HG03460 (cell line): ENCODE data around the gene MRPL18.
A peak's percentile ranks its signal among the peaks of the same experiment; 100 is the strongest.
"Not testable (repeated sequence)": the region's sequence is repeated elsewhere in the genome, so short reads cannot be mapped to it uniquely, and the experiment has no call there.

ENCODE experiments used
- ATAC-seq: cut with Tn5 transposase; IDR thresholded peaks from one replicate; pipeline ENCODE4 v1.9.1; 2021; ENCODE audit not compliant: unreplicated experiment

Gene MRPL18

GRCh38 chr6:159772196-159772595, 18.1 kb upstream of the MRPL18 start:
- ATAC-seq, result no peak

DNA sequence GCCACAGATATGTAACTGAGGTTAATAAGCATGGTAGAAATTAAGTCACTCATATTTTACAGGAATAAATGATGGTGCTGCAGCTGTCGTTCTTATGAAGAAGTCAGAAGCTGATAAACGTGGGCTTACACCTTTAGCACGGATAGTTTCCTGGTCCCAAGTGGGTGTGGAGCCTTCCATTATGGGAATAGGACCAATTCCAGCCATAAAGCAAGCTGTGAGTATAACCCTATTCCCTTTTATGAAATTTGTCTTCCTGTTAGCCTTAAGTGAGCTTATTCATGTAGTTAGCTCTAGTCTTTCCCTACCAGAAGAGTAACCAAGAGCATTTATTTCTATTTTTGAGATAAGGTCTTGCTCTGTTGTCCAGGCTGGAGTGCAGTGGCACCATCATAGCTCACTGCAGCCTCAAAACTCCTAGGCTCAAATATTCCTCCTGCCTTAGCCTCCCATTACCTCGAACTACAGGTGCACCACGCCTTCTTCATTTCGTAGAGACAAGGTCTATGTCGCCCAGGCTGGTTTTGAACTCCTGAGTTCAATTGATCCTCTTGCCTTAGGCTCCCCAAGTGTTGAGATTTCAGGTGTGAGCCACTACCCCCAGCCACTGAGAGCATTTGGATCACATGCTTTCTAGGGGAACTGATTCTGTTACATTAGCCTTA, 12.9 kb upstream of the MRPL18 start:
- ATAC-seq, result no peak

GRCh38 chr6:159778131-159778530, 12.1 kb upstream of the MRPL18 start:
- no peak for ATAC-seq

- no peak for ATAC-seq
Observed at GRCh38 chr6:159778542-159779103, 11.6 kb upstream of the MRPL18 start.

DNA sequence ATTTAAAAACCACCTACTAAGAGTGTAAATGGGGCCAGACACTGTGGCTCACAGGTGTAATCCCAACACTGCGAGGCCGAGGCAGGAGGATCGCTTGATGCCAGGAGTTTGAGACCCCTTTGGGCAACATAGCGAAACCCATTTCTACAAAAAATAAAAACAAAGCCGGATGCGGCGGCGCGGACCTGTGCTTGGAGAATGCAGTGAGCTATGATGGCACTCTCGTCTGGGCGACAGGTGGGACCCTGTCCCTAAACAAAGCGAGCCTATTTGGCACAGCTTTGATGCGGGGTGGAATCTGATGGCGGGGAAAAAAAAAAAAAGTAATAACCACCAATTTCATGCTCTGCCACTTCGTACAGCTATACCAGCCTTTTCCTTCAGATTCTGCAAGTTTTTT, 2.0 kb upstream of the MRPL18 start:
- no peak for ATAC-seq

GRCh38 chr6:159788753-159789376, 1.4 kb upstream of the MRPL18 start:
- peak; percentile 15 for ATAC-seq

DNA sequence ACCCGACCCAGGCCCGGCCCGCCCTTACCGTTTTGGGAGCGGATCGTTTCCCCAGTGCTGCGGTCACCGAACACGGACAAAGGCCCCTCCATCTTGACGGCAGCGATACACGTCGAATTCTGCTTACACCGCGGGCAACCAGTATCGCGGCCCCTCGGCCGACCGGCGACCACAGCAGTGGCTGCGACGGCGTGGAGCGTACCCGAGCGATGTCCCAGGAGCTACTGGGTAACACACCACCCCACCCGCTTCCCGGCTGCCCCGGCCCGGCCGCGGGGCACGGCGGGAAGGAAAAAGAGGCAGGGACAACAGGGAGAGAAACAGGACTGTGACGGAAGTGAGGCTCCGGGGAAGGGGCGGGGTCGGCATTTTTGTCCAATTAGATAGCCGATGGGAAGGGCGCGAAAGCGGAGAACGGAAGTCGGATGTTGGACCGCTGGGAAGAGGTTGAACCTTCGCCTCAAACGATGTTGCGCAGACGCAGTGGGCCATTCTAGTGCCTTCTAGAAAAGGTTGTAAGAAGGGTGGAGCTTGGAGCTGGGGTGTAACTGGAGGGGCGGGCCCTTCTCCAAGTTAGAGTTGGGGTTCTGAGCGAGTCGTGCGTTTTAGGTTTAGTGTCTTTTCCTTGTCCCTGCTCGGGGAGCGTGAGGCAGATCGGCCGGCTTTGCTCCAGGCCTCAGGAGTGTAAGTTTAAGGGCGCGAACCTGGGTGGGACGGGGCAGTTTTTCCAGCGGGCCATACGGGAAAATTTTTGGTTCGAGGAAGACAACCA, 704 bp upstream of the MRPL18 start, which contains the start of gene TCP1:
Gene TCP1, minus strand, starts transcription at position 226 of the 772 bp plus-strand sequence. Its CDS starts 134 bp downstream, at position 92.
- ATAC-seq, result peak; percentile 73

DNA sequence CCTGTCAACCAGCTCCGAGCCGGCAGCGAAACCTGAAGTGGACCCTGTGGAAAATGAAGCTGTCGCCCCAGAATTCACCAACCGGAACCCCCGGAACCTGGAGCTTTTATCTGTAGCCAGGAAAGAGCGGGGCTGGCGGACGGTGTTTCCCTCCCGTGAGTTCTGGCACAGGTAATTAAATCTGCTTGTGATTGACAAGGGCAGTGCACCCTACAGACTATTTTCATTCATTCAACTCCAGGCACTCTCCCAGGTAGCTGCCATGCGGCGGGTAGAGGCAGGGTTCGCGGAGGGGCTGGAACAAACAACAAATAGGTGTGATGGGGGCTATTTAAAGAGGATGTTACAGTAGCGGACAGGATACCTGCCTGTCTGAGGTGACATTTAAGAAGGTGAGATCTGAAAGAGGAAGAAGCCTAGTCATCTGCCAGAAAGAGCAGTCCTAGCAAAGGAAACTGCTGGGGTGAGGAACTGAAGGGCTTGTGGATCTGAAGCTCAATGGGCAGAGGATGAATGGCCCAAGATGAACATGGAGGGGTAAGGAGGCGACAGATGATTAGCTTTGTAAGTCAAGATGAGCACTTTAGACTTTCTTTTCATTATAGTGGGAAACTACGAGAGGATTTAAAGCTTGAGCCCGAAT, 810 bp downstream of the MRPL18 start:
- ATAC-seq, result no peak

GRCh38 chr6:159794976-159795375, 4.7 kb downstream of the MRPL18 start:
- ATAC-seq, result not testable (repeated sequence)

DNA sequence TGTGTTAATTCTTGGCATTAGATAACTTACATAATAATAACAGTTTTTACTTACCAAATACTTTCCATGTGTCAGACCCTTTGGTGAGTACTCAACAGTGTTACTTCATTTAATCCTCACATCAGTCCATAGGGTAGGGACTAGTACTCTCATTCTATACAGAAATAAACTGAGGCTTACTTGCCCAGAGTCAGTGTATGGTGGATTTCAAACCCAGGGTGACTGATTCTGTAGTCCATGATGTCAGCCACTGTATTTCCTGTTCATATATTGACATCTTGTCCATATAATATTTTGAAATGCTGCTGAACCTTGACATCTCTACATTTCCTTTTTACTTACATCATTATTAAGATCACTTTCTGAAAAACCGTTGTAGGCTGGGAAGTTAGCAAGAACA, 7.3 kb downstream of the MRPL18 start:
- ATAC-seq, result no peak

GRCh38 chr6:159800141-159800865, 10.0 kb downstream of the MRPL18 start, which contains the start of gene PNLDC1:
TSS of gene PNLDC1 (plus strand) at chr6:159800276. CDS start at chr6:159800308, 32 bp downstream.
- ATAC-seq, result no peak

DNA sequence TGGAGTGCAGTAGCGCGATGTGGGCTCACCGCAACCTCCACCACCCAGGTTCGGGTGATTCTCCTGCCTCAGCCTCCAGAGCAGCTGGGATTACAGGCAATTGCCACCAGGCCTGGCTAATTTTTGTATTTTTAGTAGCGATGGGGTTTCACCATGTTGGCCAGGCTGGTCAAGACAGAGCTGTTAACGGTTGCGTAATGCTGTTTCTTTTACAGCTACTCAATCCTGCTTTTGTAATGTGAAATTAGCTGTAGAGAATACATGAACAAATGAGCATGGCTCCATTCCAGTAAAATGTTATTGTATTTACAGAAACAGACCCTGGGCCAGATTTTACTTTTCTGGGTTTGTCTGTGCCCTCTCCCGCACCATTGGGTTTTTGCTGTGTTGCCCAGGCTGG, 11.7 kb downstream of the MRPL18 start:
- no peak for ATAC-seq

DNA sequence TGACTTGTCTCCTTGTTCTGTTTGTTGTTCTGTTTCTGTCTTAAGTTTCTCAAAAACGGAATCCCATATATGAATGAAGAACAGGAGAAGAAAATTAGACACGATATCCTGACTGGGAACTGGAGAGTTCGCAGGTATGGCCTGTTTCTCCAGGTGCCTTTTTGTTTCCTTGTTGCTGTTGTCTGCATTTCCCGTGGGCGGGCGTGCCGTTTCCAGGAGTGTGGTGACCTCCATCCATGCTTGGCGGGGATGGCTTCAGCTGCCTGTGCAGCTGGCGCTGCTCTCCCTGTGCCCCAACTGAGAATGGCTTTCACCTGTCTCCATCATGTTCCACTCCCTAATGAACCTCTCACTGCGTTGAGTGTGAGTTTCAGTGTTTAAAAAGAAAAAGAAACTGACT, 14.2 kb downstream of the MRPL18 start:
- ATAC-seq, result no peak

- ATAC-seq, result no peak
Observed at GRCh38 chr6:159805440-159806020, 15.3 kb downstream of the MRPL18 start.

- no peak for ATAC-seq
Observed at GRCh38 chr6:159806021-159806458, 15.8 kb downstream of the MRPL18 start.

GRCh38 chr6:159807150-159807858, 17.0 kb downstream of the MRPL18 start:
- ATAC-seq, result no peak

GRCh38 chr6:159808647-159809046, 18.4 kb downstream of the MRPL18 start:
- no peak for ATAC-seq

DNA sequence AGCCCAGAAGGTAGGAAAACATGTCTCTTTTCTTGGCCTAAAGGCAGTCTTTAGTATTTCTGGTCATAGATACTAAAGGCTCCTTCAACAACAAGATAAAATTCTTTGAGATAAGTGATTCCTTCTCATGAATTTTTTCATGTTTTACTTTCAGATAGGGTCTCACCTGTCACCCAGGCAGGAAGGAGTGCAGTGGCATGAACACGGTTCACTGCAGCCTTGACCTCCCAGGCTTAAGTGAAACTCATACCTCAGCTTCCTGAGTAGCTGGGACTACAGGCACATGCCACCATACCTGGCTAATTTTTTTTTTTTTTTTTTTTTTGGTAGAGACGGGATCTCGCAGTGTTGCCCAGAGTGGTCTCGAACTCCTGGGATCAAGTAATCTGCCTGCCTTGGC, 18.9 kb downstream of the MRPL18 start:
- peak; percentile 73 for ATAC-seq

DNA sequence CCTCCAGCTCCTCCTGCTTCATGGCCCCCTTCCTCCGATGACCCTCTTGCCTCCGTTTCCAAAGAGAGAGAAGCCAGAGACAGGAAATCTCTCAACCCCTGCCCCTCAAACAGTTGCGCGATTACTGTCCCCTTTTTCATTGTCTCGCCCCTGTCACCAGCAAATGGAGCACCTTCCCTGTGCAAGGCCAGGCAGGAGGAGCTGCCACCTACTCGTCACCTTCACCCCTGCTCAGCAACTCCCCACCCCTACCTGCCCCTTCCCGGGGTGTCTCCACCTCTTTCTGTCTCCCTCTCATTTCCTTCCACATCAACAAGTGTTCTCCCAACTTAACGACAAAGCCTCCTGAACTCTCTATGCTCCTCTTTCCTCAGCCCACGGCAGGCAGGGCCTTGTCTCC, 23.5 kb downstream of the MRPL18 start:
- no peak for ATAC-seq
